Activated T-helper 2 cell treated with anti-CD3 and anti-CD28 coated beads, Interferon-gamma antibody, Interleukin-2, Interleukin-4, amounts not matched to agents 10 μg/mL and 5 μg/mL and 100 μg/mL, durations not matched to agents 14 hours and 24 hours and 36 hours (primary cell): ENCODE results near the gene EIF4G1. TPM values are rescaled to one million over a fixed set of nuclear protein-coding genes. Genes with fewer than 3 reads are reported as not detected.

Experiments used
- DNase-seq: peaks from one replicate; pipeline ENCODE4 v3.0.0; 2021; ENCODE audit warnings: low spot score
- H3K27ac Mint-ChIP-seq: one replicate; pipeline ENCODE4 v1.8.0; 2021; ENCODE audit warnings: mixed read lengths
- H3K27me3 Mint-ChIP-seq: one replicate; pipeline ENCODE4 v1.8.0; 2021; ENCODE audit warnings: low read depth, mixed read lengths
- H3K36me3 Mint-ChIP-seq: one replicate; pipeline ENCODE4 v1.8.0; 2021; ENCODE audit warnings: low read depth, mixed read lengths
- H3K4me1 Mint-ChIP-seq: one replicate; pipeline ENCODE4 v1.8.0; 2021; ENCODE audit warnings: low read depth, mixed read lengths
- H3K4me3 Mint-ChIP-seq: one replicate; pipeline ENCODE4 v1.8.0; 2021; ENCODE audit warnings: low read depth, mild to moderate bottlenecking, moderate library complexity, mixed read lengths
- H3K9me3 Mint-ChIP-seq: one replicate; pipeline ENCODE4 v1.8.0; 2021; ENCODE audit warnings: mixed read lengths
- intact Hi-C: fragments of 100-400 bp; cut with micrococcal nuclease; formaldehyde crosslinking; loops from one replicate; pipeline ENCODE4 v1.15.1; 2023
- total RNA-seq: library from RNA; stranded (reverse); gene quantifications from 2 replicates; pipeline ENCODE4 v1.2.3, GENCODE V29; 2022

Gene EIF4G1
- total RNA-seq, 1 donor from 2014 or later: 628 TPM

DNA sequence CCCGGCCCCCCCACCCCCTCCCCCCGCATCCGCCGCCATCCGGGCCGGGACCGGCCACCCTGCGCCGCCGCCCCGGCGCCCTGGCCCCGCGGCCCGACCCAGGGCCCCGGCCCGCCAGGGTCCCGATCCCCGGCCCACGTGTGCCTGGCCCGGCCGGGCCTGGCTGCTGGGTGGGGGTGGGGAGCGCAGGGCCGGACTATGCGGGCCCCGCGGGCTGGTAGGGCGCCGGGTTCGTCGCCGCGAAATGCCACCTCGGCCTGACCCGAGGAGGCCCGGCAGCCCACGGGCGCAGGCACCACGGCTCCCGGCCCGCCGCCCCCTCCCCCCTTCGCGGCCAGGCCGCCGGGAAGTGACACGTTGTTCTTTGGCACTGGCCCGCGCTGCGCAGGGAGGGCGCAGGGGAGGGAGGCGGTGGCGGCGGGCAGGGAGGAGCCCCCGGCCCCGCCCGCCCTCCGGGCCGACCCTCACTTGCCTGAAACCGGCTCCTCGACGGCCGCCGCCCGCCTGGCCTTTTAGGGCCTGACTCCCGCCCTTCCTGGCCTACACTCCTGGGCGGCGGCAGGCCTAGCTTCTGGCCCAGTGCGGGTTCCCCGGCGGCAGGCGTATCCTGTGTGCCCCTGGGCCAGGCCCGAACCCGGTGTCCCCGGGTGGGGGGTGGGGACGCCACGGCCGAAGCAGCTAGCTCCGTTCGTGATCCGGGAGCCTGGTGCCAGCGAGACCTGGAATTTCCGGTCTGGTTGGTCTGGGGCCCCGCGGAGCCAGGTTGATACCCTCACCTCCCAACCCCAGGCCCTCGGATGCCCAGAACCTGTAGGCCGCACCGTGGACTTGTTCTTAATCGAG lies 515 bp downstream of the EIF4G1 start:
- peak; percentile 62 for DNase-seq
- Mint-ChIP-seq H3K36me3 (peaks cover 43% of the 10 kb centered on the region), H3K9me3 (no peaks in the 10 kb centered on the region), H3K27me3 (no peaks in the 10 kb centered on the region), H3K27ac (peak overlapping the region; percentile 86), H3K4me1 (peaks cover 24% of the 10 kb centered on the region), H3K4me3 (peak overlapping the region; percentile 87)
- intact Hi-C loops: loop anchor here (1.0 to 2.0 kb wide), 4 partner anchors 16 to 66 kb away; partner anchors contain the start of genes EEF1AKMT4 and PSMD2

DNA sequence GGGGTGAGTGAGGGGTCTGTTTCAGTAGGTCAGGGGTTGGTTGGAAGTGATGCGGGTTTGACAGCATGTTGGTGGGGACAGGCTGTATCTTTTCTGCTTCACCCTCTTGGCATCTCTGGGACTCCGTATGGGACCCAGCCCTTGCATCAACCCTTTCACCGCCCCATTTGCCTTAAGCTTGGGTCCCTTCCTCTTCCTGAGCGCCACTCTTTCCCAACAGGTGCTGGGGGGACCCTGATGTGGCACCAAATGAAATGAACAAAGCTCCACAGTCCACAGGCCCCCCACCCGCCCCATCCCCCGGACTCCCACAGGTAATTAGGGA lies 1.1 kb downstream of the EIF4G1 start:
- Mint-ChIP-seq H3K4me1 (peaks cover 24% of the 10 kb centered on the region), H3K27ac (peak overlapping the region; percentile 86), H3K9me3 (no peaks in the 10 kb centered on the region), H3K36me3 (peaks cover 47% of the 10 kb centered on the region), H3K4me3 (peak overlapping the region; percentile 87), H3K27me3 (no peaks in the 10 kb centered on the region)
- no peak for DNase-seq
- intact Hi-C loops: loop anchor here (2.0 kb wide), 1 partner anchor 19 kb away; no protein-coding TSS in a partner anchor

DNA sequence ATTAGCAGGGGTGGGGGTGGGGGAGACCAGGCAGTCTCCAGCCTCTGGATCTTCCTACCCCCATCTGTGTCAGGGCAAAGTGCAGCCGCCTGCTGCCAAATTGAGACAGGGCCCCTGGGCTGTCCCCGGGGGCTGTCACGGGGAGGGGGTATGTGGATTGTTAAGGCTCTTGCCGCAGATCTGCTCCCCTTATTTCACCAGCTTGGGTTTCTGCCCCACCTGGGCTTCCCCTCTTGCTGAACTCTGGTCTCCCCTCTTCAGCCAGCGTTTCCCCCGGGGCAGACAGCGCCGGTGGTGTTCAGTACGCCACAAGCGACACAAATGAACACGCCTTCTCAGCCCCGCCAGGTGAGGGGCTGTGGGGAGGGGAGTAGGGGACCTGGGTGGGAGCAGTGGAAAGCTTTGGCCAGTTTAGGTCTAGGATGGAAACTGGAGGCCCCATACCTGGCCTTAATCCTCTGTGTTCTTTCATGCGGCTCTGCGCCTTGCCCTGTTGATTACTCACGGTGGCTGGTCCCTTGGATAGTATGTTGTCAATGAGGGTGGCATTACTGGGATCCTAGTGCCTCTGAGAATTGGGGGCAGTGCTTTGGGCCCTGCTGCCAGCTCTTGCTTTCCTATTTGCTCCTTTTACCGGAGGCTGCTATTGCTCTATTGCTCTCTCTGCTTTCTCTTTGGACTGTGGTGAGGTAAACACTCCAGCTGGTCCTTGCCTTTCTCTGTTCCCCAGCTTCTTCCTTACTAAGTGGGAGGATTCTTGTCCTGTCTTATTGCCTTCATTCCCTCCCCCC lies 1.7 kb downstream of the EIF4G1 start:
- Mint-ChIP-seq H3K4me3 (peak overlapping the region; percentile 87), H3K4me1 (peaks cover 25% of the 10 kb centered on the region), H3K27me3 (no peaks in the 10 kb centered on the region), H3K9me3 (no peaks in the 10 kb centered on the region), H3K36me3 (peaks cover 52% of the 10 kb centered on the region), H3K27ac (peak overlapping the region; percentile 86)
- no peak for DNase-seq
- intact Hi-C loops: loop anchor here (2.0 kb wide), 1 partner anchor 19 kb away; no protein-coding TSS in a partner anchor

DNA sequence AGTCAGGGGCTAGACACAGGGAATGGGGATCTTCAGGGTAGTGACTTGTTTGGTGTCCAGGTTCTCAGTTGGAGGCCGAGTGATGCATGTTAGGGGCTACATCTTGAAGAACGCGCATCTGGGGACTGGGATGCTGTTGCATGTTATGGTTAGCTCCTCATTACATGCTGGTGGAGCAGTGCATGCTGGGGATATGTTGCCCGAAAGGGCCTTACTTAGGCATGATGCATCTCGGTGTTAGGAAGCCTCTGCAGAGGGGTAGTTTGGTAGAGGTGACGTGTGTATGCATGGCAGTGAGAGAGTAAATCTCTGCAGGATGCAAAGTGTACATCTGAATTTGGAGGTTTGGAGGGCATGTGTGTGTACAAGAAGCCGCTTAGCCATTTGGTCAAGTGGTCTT lies 2.4 kb downstream of the EIF4G1 start:
- no peak for DNase-seq
- Mint-ChIP-seq H3K27me3 (no peaks in the 10 kb centered on the region), H3K9me3 (no peaks in the 10 kb centered on the region), H3K4me3 (peak overlapping the region; percentile 87), H3K36me3 (peaks cover 60% of the 10 kb centered on the region), H3K27ac (peak overlapping the region; percentile 86), H3K4me1 (peaks cover 25% of the 10 kb centered on the region)
- intact Hi-C loops: no loop called here

DNA sequence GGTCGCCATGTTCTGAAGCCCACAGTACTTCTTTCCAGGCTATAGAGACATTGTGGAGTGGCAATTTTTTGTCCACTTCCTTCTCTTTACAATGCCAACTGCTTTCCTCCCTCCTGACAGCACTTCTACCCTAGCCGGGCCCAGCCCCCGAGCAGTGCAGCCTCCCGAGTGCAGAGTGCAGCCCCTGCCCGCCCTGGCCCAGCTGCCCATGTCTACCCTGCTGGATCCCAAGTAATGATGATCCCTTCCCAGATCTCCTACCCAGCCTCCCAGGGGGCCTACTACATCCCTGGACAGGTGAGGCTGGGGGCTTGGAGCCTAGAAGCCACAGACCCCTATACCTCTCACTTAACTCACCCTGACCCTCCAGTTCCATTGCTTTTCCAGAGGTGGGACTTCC lies 2.8 kb downstream of the EIF4G1 start:
- peaks cover 25% of the 10 kb centered on the region for H3K4me1 Mint-ChIP-seq
- intact Hi-C loops: no loop called here
- peak overlapping the region; percentile 87 for H3K4me3 Mint-ChIP-seq
- H3K9me3 Mint-ChIP-seq: no peaks in the 10 kb centered on the region
- H3K27me3 Mint-ChIP-seq: no peaks in the 10 kb centered on the region
- peak overlapping the region; percentile 29 for H3K27ac Mint-ChIP-seq
- no peak for DNase-seq
- peaks cover 64% of the 10 kb centered on the region for H3K36me3 Mint-ChIP-seq

DNA sequence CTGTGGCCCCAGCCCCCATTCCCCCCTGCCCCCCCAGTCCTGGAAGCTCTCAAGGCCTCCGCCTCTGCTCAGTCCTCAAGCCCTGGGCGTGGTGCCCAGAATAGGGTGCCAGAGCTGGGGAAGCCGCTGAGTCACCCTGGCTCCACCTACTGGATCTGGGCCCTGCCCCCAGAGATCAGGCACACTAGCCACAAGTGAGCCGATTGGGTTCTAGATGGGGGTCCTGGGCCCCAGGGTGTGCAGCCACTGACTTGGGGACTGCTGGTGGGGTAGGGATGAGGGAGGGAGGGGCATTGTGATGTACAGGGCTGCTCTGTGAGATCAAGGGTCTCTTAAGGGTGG lies 5.7 kb downstream of the EIF4G1 start:
- Mint-ChIP-seq H3K4me1 (peaks cover 30% of the 10 kb centered on the region), H3K9me3 (no peaks in the 10 kb centered on the region), H3K36me3 (peaks cover 93% of the 10 kb centered on the region), H3K27ac (no peak overlapping the region), H3K4me3 (no peak overlapping the region), H3K27me3 (no peaks in the 10 kb centered on the region)
- intact Hi-C loops: no loop called here
- no peak for DNase-seq

DNA sequence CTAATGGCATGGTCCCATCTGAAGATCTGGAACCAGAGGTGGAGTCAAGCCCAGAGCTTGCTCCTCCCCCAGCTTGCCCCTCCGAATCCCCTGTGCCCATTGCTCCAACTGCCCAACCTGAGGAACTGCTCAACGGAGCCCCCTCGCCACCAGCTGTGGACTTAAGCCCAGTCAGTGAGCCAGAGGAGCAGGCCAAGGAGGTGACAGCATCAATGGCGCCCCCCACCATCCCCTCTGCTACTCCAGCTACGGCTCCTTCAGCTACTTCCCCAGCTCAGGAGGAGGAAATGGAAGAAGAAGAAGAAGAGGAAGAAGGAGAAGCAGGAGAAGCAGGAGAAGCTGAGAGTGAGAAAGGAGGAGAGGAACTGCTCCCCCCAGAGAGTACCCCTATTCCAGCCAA lies 7.3 kb downstream of the EIF4G1 start:
- Mint-ChIP-seq H3K27ac (no peak overlapping the region), H3K36me3 (peaks cover 95% of the 10 kb centered on the region), H3K27me3 (no peaks in the 10 kb centered on the region), H3K9me3 (no peaks in the 10 kb centered on the region), H3K4me3 (no peak overlapping the region), H3K4me1 (peaks cover 30% of the 10 kb centered on the region)
- no peak for DNase-seq
- intact Hi-C loops: no loop called here

DNA sequence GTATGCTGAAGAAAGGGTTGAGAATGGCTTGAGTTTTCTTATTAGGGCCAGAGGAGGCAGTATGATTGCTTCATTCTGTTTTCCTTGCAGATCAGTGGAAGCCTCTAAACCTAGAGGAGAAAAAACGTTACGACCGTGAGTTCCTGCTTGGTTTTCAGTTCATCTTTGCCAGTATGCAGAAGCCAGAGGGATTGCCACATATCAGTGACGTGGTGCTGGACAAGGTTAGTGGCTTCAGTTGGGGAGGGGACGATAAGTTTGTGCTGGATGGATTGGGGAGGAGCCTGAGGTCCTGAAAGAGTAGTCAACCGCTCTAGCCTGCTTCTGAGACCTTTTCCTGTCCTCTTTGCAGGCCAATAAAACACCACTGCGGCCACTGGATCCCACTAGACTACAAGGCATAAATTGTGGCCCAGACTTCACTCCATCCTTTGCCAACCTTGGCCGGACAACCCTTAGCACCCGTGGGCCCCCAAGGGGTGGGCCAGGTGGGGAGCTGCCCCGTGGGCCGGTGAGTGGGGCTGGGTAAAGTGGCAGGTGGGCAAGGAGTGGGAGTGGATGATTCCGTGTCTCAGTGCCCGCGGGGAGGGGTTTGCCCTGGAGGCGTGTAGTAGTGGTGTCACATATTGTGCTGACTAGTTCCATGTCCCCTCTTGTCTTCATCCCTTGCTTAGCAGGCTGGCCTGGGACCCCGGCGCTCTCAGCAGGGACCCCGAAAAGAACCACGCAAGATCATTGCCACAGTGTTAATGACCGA lies 8.5 kb downstream of the EIF4G1 start:
- Mint-ChIP-seq H3K27me3 (no peaks in the 10 kb centered on the region), H3K4me1 (peaks cover 19% of the 10 kb centered on the region), H3K27ac (no peak overlapping the region), H3K9me3 (no peaks in the 10 kb centered on the region), H3K36me3 (peaks cover 95% of the 10 kb centered on the region), H3K4me3 (no peak overlapping the region)
- no peak for DNase-seq
- intact Hi-C loops: no loop called here

DNA sequence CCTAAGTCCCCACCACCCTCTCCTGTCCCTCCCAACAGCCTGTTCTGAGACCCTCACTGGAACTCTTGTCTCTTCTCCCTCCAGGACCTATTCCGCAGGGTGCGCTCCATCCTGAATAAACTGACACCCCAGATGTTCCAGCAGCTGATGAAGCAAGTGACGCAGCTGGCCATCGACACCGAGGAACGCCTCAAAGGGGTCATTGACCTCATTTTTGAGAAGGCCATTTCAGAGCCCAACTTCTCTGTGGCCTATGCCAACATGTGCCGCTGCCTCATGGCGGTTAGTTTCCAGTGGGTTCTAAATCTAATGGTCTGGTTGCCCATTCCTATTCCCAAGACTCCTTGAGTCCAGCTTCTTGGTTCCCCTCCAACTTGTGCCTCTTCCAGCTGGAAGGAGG lies 9.3 kb downstream of the EIF4G1 start:
- intact Hi-C loops: no loop called here

DNA sequence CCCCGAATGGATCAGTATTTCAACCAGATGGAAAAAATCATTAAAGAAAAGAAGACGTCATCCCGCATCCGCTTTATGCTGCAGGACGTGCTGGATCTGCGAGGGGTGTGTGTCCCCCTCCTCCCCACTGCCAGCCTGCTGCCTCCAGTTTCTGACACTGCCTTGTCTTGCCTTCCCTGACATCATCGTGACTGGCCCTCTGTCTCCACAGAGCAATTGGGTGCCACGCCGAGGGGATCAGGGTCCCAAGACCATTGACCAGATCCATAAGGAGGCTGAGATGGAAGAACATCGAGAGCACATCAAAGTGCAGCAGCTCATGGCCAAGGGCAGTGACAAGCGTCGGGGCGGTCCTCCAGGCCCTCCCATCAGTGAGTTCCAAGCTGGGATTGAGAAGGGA lies 10.9 kb downstream of the EIF4G1 start:
- Mint-ChIP-seq H3K27me3 (no peaks in the 10 kb centered on the region), H3K4me3 (no peak overlapping the region), H3K4me1 (peaks cover 17% of the 10 kb centered on the region), H3K9me3 (no peaks in the 10 kb centered on the region), H3K36me3 (peaks cover 98% of the 10 kb centered on the region), H3K27ac (peak overlapping the region; percentile 64)
- no peak for DNase-seq
- intact Hi-C loops: no loop called here

More for the DNA sequence above, 9.3 kb downstream of the EIF4G1 start:
- DNase-seq: no peak
- Mint-ChIP-seq H3K4me3 (no peak overlapping the region), H3K36me3 (peaks cover 99% of the 10 kb centered on the region), H3K27ac (no peak overlapping the region), H3K27me3 (no peaks in the 10 kb centered on the region), H3K9me3 (no peaks in the 10 kb centered on the region), H3K4me1 (peaks cover 20% of the 10 kb centered on the region)

DNA sequence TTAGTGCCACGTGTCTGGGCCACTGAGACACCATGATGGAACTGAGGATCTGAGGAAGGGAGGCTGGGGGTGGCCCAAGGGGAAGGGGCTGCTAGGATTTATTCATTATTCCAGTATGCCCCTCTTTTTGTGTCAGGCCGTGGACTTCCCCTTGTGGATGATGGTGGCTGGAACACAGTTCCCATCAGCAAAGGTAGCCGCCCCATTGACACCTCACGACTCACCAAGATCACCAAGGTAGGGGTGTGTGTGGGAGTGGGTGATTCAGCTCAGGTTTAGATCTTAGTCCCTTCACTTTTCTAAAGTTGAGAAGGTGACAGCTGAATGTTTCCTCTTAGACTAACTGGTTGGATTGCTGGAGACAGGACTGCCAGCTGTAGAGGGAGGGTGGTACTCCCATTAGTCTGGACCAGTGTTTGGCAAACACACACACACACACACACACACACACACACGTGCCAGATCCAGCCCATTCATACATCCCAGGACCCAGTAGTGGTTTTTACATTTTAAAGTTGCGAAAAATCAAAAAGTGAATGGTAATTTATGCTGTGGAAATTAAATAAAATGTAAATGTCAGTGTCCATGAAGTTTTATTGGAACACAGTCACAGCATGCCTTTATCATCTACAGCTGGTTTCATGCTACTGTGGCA lies 11.4 kb downstream of the EIF4G1 start:
- no peak for DNase-seq
- H3K4me3 Mint-ChIP-seq: no peak overlapping the region
- intact Hi-C loops: no loop called here
- no peaks in the 10 kb centered on the region for H3K27me3 Mint-ChIP-seq
- peaks cover 97% of the 10 kb centered on the region for H3K36me3 Mint-ChIP-seq
- peak overlapping the region; percentile 59 for H3K27ac Mint-ChIP-seq
- no peaks in the 10 kb centered on the region for H3K9me3 Mint-ChIP-seq
- peaks cover 17% of the 10 kb centered on the region for H3K4me1 Mint-ChIP-seq

DNA sequence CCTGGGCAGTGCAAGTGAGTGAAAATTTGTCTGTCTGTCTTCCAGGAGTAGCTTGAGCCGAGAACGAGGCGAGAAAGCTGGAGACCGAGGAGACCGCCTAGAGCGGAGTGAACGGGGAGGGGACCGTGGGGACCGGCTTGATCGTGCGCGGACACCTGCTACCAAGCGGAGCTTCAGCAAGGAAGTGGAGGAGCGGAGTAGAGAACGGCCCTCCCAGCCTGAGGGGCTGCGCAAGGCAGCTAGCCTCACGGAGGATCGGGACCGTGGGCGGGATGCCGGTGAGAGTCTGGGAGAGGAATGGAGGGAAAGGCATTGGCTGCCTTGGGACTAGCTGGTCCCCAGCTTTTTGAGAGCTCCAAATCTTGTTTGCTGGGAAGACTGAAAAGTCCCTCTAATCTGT lies 12.8 kb downstream of the EIF4G1 start:
- Mint-ChIP-seq H3K27me3 (no peaks in the 10 kb centered on the region), H3K27ac (no peak overlapping the region), H3K36me3 (peaks cover 97% of the 10 kb centered on the region)

More for the DNA sequence above, 12.8 kb downstream of the EIF4G1 start:
- Mint-ChIP-seq H3K9me3 (no peaks in the 10 kb centered on the region), H3K4me3 (no peak overlapping the region), H3K4me1 (peaks cover 17% of the 10 kb centered on the region)
- intact Hi-C loops: no loop called here
- DNase-seq: no peak
